Neural crest cell (in vitro differentiated cells): ENCODE results near the gene PPP1R2. TPM values are rescaled to one million over a fixed set of nuclear protein-coding genes. Genes with fewer than 3 reads are reported as not detected.
"Not testable (repeated sequence)": the region's sequence is repeated elsewhere in the genome, so short reads cannot be mapped to it uniquely, and the experiment has no call there.

ENCODE experiments used
- DNase-seq: peaks from one replicate; pipeline ENCODE4 v3.0.0; 2021; ENCODE audit warnings: low read depth, mixed read lengths, low spot score
- H3K27ac Mint-ChIP-seq: one replicate; pipeline ENCODE4 v1.8.0; 2021; ENCODE audit warnings: mild to moderate bottlenecking, mixed read lengths; ENCODE audit not compliant: unreplicated experiment
- H3K27me3 Mint-ChIP-seq: 2 replicates; pipeline ENCODE4 v1.8.0; 2021; ENCODE audit warnings: low read depth, mild to moderate bottlenecking, mixed read lengths
- H3K36me3 Mint-ChIP-seq: 2 replicates; pipeline ENCODE4 v1.8.0; 2021; ENCODE audit warnings: low read depth, mild to moderate bottlenecking, mixed read lengths
- H3K4me1 Mint-ChIP-seq: 2 replicates; pipeline ENCODE4 v1.8.0; 2021; ENCODE audit warnings: mixed read lengths
- H3K4me3 Mint-ChIP-seq: one replicate; pipeline ENCODE4 v1.8.0; 2021; ENCODE audit warnings: mild to moderate bottlenecking, mixed read lengths
- H3K9me3 Mint-ChIP-seq: 2 replicates; pipeline ENCODE4 v1.8.0; 2021; ENCODE audit warnings: mixed read lengths
- long read RNA-seq: library from polyadenylated mRNA; unstranded; transcript quantifications from one replicate; pipeline ENCODE4 v2.0.0, GENCODE V29; 2020
- total RNA-seq: library from RNA; stranded (reverse); gene quantifications from 2 replicates; pipeline ENCODE4 v1.2.1, GENCODE V29; 2021
- TF ChIP-seq, protein P1 (sequence below): fragments of 200-600 bp; sonication (generic); conservative IDR thresholded peaks from 2 replicates; pipeline ENCODE4 v1.5.0; 2021; ENCODE audit warnings: antibody characterized with exemption, mild to moderate bottlenecking

The PPP1R2 gene
- 29.6 and 31.5 TPM in 2 replicates for total RNA-seq
- long read RNA-seq, transcript PPP1R2-206 (6 exons, 3,450 nt) = major isoform, 63 of 71 reads
- long read RNA-seq, partial matches to known transcripts = 1 of 71 reads
- long read RNA-seq, other reads (novel, unspliced or antisense) = 4 of 71 reads

DNA sequence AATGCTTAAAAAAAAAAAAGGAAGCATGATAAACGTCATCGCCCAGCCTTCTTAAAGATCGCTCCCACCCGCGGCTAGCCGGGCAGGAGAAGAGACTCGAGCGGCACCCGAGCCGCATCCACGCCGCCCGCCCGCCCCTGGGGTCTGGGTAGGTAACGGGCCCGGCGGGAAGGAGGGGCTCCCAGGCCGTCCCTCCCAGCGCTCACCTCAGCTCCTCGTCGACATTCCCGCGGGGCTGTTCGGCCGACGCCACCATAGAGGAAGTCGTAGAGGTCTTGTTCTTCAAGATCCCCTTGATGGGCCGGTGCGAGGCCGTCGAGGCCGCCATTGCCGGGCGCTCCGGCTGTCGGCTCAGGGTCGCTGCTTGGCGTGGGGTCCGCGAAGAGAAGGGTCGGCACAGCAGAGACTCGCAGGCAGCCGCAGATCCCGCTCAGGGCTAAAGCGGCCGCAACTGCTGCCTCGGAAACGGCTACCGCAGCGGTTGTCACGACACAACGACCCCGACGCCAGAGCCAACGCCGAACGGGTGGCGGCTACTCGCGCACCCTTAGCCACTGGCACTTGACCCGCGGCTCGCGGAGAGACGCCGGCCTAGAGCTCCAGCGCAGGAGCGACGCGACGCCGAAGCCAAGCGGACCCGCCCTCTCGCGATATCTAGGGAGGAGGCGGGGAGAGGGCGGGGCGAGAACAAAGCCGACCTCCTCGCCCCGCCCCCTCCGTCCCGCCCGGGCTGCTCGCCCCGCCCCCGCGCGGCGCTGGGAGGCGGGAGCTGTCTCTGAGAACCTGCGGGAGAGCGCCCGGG, at the start of gene PPP1R2:
PPP1R2 (minus strand) TSS at position 628 of the 802 bp plus-strand sequence; CDS start at position 328, 300 bp downstream.
- TF ChIP-seq, protein P1, sequence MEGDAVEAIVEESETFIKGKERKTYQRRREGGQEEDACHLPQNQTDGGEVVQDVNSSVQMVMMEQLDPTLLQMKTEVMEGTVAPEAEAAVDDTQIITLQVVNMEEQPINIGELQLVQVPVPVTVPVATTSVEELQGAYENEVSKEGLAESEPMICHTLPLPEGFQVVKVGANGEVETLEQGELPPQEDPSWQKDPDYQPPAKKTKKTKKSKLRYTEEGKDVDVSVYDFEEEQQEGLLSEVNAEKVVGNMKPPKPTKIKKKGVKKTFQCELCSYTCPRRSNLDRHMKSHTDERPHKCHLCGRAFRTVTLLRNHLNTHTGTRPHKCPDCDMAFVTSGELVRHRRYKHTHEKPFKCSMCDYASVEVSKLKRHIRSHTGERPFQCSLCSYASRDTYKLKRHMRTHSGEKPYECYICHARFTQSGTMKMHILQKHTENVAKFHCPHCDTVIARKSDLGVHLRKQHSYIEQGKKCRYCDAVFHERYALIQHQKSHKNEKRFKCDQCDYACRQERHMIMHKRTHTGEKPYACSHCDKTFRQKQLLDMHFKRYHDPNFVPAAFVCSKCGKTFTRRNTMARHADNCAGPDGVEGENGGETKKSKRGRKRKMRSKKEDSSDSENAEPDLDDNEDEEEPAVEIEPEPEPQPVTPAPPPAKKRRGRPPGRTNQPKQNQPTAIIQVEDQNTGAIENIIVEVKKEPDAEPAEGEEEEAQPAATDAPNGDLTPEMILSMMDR = no peak
- peak; percentile 91 for DNase-seq
- no peaks in the 10 kb centered on the region for H3K9me3 Mint-ChIP-seq
- H3K27me3 Mint-ChIP-seq = peaks cover 30% of the 10 kb centered on the region
- H3K4me1 Mint-ChIP-seq = peaks cover 39% of the 10 kb centered on the region
- H3K4me3 Mint-ChIP-seq = peak within 1 kb of the TSS; percentile 93
- H3K36me3 Mint-ChIP-seq = no peaks in the 10 kb centered on the region
- H3K27ac Mint-ChIP-seq = peak within 1 kb of the TSS; percentile 91

DNA sequence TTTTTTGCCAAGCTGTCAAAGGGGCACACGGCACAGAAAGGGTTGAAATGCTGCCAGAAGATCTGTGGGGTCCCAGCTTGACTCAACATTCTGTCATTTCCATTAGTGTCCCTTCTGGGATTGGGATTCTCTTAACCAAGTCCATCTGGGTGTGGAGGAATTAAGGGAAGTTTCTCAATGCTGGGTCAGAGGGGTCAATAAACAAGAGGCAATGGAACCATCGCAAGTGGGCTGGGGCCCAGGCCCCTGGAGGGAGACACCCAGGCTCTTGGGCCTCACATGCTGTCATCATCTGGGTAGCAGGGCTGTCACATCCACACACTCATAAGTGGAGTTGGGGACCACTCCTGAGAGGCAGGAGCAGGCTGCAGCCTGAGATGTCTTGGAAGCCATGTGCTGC, 48.7 kb upstream of the PPP1R2 start:
- peaks cover 3% of the 10 kb centered on the region for H3K9me3 Mint-ChIP-seq
- no peaks in the 10 kb centered on the region for H3K27me3 Mint-ChIP-seq
- TF ChIP-seq, protein P1 = no peak
- no peak overlapping the region for H3K4me3 Mint-ChIP-seq
- peaks cover 5% of the 10 kb centered on the region for H3K4me1 Mint-ChIP-seq
- H3K27ac Mint-ChIP-seq = no peak overlapping the region
- no peaks in the 10 kb centered on the region for H3K36me3 Mint-ChIP-seq
- DNase-seq = no peak

- H3K36me3 Mint-ChIP-seq = no peaks in the 10 kb centered on the region
- H3K4me1 Mint-ChIP-seq = peaks cover 5% of the 10 kb centered on the region
- TF ChIP-seq, protein P1 = no peak
- H3K9me3 Mint-ChIP-seq = peaks cover 3% of the 10 kb centered on the region
- no peak for DNase-seq
- no peak overlapping the region for H3K4me3 Mint-ChIP-seq
- no peak overlapping the region for H3K27ac Mint-ChIP-seq
- H3K27me3 Mint-ChIP-seq = no peaks in the 10 kb centered on the region
Observed at GRCh38 chr3:195591220-195591619, 48.1 kb upstream of the PPP1R2 start.

DNA sequence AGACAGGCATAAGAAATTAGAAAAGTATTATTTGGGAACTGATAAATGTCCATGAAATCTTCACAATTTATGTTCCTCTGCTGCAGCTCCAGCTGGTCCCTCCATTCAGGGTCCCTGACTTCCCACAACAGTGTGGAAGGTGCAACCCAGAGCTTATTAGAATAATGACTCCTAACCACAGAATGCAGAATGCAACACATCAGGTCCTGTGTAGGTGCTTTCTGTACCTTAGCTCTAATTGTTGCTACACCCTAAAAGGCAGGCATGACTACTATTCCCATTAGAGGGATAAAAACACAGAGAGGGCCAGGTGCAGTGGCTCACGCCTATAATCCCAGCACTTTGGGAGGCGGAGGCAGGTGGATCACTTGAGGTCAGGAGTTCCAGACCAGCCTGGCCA, 47.3 kb upstream of the PPP1R2 start:
- not testable (repeated sequence) for DNase-seq, H3K27ac Mint-ChIP-seq, H3K36me3 Mint-ChIP-seq, H3K4me1 Mint-ChIP-seq, H3K27me3 Mint-ChIP-seq, H3K4me3 Mint-ChIP-seq, H3K9me3 Mint-ChIP-seq

GRCh38 chr3:195589796-195590195, 46.7 kb upstream of the PPP1R2 start:
- H3K4me3 Mint-ChIP-seq, H3K27me3 Mint-ChIP-seq, DNase-seq, H3K9me3 Mint-ChIP-seq, H3K27ac Mint-ChIP-seq, H3K36me3 Mint-ChIP-seq: not testable (repeated sequence)
- H3K4me1 Mint-ChIP-seq = peaks cover 10% of the 10 kb centered on the region

GRCh38 chr3:195587824-195588223, 44.7 kb upstream of the PPP1R2 start:
- peaks cover 3% of the 10 kb centered on the region for H3K9me3 Mint-ChIP-seq

More at GRCh38 chr3:195587824-195588223, 44.7 kb upstream of the PPP1R2 start:
- DNase-seq = no peak
- Mint-ChIP-seq H3K4me1 (peaks cover 29% of the 10 kb centered on the region), H3K27ac (no peak overlapping the region), H3K4me3 (no peak overlapping the region), H3K27me3 (no peaks in the 10 kb centered on the region), H3K36me3 (no peaks in the 10 kb centered on the region)
- TF ChIP-seq, protein P1 = no peak
